GM18868 (cell line): ENCODE measurements around the gene DDX20.
A peak's percentile ranks its signal among the peaks of the same experiment; 100 is the strongest.

Source experiments
- ATAC-seq: cut with Tn5 transposase; IDR thresholded peaks from one replicate; pipeline ENCODE4 v1.9.1; 2021; ENCODE audit warnings: mild to moderate bottlenecking, moderate library complexity; ENCODE audit not compliant: unreplicated experiment

DDX20 gene

DNA sequence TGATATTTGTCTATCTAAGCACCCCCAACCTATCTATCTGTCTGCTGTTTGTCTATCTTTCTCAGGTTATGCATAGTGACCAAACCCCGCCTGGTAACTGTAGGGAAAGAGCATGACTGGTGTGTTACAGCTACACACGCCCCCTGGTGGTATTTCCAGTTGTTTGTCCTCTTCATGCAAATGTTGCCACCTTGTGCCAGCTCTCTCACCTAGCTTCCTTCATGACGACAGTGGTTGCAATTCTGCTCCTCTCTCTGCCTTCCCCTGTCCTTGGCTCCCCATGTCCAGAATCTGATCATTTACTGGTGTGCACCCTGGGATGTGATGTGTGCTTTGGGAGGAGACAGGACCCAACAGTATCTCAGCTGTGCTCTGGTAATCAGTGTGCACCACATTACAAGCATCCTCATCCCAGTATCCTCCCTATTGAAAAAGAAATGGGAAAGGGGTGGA is 8.4 kb upstream of the DDX20 start:
- ATAC-seq, result no peak

DNA sequence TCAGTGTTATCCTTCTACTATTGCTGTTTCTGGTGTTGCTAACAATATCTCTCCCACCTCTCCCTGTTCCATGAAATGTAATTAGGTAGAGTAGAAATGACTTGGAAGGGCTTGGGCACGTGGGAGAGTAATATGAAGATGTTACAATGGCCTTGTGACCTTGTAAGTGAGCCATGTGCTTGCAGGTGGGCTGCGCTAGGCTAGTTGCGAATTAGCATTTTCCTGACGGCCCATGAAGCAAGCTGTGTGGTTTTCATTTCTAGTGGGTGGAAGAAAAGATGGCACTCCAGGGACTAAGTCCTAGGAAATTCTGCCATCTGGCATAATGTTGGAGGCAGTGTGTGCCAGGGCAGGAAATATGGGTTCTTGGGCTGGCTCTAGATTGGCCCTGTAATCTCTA is 7.8 kb upstream of the DDX20 start:
- no peak for ATAC-seq

DNA sequence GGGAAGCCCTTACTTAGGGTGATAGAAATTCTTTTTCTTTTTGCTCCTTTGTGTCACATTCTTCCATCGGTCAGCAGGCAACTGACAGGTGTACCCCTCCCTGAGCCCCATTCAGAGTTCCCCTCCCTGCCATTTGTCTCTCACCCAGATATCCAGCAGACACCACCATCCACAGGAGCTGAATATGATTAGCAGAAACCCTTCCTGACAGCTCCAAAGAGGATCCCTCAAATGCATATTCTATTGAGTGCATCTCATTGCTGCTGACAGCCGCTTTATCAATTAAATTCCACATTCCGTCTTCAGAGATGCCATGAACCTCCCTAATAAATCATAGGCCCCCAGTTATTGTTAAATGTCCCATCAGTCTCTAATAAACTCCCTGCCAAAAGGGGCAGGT is 6.1 kb upstream of the DDX20 start:
- ATAC-seq, result no peak

DNA sequence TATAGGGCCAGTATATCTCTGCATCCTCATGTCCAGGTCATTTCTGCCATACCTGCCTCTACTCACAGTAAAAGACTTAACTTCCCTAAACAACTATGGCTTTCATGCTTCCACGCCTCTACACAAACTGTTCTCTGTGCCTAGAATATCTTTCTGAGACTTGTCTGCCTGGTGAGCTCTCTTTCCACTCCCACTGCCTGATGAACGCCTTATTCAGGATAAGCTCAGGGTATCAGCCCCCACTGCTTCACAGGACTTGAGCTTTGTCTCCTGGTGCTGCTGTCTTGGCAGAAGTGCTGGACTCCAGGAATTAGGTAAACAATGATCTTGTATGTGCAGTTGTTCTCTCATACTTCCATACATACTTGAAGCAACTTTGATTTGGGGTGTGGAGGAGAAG is 4.8 kb upstream of the DDX20 start:
- ATAC-seq, result no peak

DNA sequence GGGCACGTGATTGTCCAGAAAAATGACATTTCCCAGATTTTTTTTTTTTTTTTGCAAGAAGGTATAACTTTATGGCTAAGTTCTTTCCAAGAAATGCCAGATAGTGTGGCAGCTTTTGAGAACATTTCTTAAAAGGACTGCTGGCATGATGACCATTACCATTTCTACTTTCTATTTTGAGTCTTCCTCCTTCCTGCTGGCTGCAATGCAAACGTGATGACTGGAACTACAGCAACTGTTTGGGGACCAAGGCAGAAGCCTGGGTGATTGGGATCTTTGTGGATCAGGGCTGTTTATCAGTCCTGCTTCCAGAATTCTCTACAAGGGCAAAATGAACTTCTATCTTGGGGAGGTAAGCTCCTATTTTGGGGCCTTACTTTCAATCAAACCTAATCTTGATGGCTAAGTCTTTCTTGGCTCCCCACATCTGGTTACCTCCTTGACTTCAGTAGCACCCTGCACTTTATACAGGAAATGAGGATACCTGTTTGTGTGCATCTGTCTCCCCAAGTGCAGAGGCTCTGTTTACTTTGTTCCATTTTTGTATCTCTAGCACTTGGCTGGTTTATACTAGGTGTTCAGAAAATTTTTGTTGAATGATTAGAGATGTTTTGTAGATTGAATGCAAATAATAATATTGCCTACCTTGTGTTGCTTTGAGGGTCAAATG is 3.7 kb upstream of the DDX20 start:
- ATAC-seq, result no peak

DNA sequence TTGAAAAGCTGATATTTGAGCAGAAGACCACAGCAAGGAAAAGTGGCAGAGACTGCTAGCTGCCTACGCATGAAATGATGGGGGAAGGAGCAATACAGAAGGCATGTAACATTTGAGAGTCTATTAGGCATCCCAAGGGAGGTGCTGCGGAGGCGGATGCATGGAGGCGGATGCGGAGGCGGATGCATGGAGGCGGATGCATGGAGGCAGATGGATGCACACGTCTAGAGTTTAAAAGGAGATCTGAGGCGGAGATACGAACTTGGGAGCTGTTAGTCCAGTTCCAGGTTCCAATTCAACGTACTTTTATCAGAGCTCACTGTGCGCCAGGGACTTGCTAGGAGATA is 744 bp upstream of the DDX20 start:
- no peak for ATAC-seq

DNA sequence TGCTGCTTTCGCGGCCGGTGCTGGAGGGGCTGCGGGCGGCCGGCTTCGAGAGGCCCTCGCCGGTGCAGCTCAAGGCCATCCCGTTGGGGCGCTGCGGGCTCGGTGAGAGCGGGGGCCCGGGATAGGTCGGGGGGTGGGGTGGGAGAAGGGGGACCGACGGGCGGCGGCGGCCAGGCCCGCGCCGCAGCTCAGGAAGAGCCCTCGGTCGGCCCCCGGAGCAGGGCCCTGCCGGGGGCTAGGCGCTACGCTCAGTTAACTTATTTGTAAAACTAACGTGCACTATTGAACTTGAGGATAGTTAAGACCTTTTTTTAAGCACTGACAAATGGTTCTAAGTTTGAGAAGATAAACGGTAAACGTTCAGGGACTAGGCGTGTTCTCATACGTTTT is 418 bp downstream of the DDX20 start:
- ATAC-seq, result peak; percentile 1

DNA sequence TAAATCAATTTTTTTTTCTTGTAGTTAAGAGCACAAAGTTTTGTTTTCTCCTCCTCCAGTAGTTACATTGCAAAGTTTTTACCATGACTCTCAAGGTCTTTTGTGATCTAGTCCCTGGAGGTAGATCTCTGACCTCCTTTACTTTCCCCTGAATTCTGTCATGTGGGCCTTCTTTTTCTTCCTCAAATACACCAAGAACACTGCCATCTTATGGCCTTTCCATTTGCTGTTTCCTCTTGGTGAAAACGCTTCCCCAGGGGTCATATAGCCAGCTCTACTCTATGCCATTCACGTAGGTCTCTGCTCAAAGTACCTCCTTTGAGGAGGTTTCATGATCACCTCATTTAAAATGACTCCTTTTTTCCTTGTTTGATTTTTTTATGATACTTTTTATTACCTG is 2.7 kb downstream of the DDX20 start:
- ATAC-seq, result no peak

DNA sequence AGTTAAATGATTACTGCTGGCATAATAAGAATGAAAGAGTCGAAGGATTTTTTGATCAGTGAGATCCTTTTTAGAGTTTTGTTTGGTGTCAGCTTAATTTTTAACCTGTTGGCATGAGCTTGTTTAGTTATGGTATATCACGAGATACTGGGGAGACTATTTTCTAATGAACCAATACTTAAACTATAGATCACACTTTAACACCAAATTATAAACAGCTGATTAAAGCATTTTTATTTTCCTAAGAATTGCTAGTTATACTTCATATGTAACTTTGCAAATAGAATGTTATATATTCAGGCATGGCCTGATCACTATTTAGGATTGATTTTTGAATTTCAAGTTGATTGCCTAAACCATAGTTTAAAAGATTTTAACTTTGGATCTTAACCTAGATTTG is 6.0 kb downstream of the DDX20 start:
- no peak for ATAC-seq

DNA sequence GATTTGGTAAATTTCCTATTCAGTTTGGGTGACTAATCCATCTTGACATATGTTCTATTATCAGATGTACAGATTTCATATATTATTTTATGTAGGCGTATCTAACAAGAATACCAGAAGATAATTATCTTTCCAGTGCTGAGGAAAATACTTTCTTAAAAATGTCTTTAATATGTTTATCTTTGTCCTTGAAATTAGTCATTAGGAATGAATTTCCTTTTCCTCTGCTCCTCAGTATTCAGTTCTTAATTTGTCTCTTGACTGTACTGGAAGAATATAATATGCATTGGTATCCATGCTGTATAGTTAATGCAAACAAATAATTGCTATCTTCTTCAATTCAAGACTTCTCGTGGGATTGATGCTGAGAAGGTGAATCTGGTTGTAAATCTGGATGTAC is 6.6 kb downstream of the DDX20 start:
- ATAC-seq, result no peak

DNA sequence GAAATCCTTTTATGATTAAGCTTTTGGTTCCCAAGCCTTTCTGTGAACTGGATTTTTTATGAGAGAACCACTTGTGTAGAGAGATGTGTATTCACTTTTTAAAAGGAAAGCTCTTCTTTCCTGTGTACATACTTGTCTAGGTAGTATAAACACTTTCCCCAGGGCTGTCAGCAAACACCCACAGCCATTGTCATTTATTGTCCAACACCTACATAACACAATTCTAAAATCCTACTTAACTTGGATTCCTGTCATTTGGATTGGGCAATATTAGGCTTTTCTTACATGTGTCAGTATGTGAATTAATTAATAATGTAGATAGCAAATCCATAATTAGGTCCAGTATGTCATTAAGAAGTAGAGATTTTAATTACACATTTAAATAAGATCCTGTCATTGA is 12.3 kb downstream of the DDX20 start:
- no peak for ATAC-seq

DNA sequence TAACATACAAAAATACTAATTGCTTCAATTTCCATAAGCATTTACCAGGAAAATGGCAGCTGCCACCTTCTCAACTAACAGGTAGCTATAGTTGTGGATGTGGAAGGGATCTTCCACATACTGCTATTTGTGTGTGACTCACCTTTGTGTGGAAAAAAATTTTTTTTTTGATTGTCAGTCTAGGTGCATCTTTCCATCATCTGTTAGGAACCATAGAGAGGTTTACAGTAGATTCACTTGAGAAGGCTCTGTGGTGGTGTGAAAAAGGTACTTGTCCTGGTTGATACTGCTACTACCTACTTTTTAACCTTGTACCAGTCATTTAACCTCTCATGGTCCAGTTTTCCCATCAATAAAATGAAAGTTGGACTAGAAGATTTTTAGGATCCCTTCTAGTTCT is 12.9 kb downstream of the DDX20 start:
- ATAC-seq, result no peak

DNA sequence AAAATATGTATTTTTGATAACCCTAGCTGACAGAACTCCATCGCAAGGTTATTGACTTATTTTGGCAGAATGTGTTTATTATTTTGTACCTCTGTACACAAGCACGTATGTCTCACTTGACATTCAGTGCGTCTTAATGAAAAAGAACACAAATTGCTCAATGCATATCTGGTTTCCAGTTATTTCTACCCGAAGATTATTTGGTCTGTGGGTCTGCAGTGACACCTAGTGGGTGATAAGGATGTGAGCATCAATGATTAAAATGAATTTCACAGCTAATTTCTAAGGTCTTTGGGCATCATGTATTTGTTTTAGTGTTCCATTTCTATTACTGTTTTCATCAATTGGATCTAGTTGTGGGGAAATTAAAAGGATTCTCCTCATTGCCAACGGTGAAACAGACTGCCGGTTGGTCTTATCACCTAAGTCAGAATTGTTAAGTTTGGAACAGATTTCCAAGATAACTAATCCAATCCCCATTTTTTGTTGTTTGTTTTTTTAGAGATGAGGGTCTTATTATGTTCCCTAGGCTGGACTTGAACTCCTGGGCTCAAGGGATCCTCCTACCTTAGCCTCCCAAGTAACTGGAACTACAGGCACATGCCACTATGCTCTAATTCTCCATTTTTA is 13.9 kb downstream of the DDX20 start:
- no peak for ATAC-seq

DNA sequence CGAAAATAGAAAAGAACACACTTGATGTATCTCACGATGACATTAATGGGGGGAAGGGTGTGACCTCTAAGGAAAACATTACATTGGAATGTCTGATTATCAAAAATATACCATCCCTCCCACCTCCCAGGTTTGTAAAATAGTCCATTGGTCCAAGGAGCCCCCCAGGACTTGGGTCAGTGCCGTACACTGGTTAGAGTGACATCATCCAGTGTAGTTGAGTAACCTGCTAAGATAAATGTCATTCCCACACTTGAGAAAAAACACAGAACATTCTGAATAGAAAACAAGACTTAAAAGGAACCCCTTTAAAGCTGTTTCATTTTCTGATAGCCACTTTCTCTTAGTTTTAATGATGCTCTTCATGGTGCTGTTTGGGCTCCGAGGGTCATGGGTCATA is 15.2 kb downstream of the DDX20 start:
- no peak for ATAC-seq

DNA sequence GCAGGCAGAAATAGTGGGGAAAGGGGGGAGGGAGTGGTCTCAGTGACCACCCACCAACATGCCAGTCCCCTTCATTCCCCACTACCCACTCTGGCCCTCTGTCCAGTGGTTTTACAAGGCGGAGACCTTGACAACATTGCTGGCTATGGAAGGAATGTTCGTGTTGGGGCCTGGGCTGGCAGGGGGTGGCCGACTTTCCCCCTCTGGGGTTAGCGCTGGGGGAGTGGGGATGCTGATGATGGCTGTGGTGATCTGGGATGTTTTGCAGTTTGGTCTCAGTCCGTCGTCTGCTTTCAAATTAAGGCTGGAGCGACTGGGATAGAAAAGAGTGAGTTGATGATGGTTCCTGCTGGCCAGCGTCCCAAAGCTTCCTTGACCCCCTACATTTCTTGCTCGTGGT is 20.3 kb downstream of the DDX20 start:
- ATAC-seq, result no peak

DNA sequence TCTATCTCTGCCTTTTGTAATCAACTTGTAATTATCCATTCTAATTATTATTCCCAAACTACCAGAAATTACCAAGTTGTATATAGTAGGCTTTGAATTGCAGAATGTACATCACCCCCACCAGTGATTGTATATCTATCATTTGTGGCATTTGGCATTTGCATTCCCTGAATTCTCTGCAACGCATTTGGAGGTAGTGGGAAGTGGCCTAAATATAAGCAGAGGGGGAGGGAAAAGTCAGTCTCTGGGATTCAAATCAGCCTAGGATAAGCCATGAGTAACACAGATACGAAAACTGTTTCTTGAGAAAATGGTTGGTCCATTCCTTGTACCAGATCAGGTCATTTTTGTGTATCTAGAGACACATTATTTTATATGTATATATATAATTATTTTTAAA is 20.7 kb downstream of the DDX20 start:
- ATAC-seq, result no peak

DNA sequence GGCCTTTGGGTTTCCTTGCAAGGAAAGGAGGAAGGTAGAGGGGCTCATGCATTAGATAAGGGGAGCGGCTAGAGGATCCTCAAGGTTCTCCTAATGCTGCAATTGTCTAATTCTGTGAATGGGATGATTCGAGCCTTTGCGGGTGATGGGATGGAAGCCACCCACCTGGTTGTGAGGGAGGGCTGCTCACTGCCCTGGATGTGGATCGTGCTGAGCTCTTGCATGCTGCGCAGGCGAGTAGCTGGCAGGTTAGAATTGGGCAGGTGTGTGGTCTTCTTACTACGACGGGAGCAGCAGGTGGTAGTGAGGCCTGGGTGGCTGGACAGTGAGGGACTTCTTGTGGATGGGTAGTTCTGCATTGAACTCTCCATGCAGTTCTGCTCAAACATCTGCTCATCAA is 21.2 kb downstream of the DDX20 start:
- no peak for ATAC-seq

DNA sequence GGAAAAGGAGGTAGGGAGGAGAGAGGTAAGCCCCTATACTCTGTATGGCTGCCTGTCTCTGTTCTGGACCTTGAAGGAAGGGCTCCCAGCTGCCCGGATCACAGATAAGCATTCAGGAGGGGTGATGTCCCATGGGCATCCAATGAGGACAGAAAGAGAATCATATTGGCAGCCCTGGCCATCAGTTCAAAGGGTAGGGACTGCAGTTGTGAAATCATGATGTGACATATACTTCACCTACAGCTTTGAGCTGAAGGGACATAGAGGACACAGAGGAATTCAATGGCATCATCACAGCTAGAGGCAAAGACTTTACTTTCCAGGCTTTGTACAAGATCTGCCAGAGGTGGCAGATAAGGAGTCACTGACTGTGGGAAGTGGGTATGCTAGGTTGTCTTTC is 21.6 kb downstream of the DDX20 start:
- ATAC-seq, result no peak

DNA sequence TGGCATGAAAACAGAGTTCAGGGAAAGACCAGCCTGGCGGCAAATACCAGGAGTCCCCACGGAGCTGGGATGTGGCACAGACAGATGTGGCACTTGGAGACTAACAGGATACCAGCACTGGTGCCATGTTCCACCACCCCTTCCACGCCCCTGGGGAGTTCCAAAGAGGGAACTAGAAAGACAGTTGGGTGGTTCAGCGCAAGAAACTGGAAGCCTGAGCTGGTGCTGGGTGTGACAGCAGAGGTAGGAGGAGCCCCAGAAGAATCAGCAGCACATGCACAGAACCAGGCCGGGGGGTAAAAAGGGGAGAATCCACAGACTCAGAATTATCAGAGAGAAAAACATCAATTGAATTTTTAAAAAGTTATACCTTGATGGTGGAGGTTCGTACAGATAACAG is 22.4 kb downstream of the DDX20 start:
- ATAC-seq, result no peak

DNA sequence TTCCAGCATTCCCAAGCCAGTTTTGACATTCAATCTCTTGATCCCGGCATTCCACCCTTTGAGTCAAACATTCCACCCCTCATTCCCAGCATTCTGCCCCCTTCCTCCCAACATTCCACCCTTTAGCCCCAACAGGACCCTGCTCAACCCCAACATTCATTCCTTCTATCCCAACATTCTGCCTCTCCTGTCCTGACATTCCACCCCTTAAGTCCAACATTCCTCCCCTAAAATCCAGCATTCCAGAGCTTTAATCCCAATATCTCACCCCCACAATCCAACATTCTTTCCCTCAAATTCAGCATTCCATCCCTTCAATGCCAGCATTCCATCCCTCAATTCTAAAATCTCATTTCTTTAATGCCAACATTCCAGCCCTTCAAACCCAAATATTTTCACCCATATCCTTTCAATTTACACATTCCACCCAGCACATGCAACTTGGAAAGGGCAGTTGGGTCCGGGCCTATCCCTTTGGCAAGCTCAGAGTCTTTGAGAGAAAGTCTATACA is 22.9 kb downstream of the DDX20 start:
- no peak for ATAC-seq

DNA sequence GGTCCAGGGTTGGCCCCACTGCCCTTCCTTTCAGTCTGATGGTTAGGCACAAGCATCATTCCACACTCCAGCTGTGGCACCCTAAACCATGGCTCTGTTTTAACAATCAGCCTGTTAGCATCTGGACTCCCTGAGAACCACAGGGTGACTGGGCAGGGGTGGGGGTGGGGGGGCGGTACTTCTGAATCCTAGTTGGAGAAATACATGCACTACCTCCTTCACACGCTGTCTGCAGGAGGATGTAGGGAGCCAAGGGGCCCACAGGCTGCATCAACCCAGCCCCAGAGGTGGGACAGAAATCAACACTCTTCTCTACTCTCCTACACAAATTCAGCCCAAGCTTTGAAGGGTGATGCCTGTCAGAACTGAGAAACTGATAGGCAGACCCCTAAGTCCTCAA is 23.8 kb downstream of the DDX20 start:
- no peak for ATAC-seq

DNA sequence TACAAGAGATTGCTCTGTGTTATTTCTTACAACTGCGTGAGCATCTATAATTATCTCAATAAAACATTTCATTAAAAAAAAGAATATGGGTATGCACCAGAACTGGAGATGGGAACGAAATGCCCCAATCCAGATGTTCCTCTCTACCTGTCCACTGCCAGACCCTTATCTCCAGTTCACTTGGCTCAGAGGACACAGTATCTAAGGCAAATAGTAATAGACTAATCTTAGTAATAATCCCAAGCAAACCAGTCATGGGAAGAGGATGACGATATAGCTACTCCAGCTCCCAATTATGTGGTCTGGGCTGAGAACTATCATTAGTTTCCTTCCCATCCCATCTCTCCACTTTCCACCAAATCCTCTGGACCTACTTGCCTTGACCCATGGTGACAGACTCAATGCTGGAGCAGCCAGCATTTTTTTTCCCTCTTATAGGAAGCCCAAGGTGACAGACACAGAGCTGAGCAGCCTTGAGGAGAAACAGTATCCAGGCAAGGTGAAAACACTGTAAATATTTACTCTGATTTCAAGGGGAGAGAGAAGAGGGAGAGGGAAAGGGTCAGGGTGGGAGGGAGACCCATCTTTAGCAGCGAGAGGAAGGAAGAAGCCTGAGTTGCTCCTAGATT is 28.7 kb downstream of the DDX20 start:
- ATAC-seq, result no peak
